NCI-H526 (cell line): Measurements from ENCODE around the gene PHF21A.
"Not testable (repeated sequence)": the region's sequence is repeated elsewhere in the genome, so short reads cannot be mapped to it uniquely, and the experiment has no call there.

ENCODE experiments used
- DNase-seq, 2 experiments: peaks; one replicate each; lab custom pipeline; 2025; lab: John Stamatoyannopoulos, UW

Gene PHF21A

GRCh38 chr11:45983471-45983845, 137.8 kb downstream of the PHF21A start:
- no peak for DNase-seq

DNA sequence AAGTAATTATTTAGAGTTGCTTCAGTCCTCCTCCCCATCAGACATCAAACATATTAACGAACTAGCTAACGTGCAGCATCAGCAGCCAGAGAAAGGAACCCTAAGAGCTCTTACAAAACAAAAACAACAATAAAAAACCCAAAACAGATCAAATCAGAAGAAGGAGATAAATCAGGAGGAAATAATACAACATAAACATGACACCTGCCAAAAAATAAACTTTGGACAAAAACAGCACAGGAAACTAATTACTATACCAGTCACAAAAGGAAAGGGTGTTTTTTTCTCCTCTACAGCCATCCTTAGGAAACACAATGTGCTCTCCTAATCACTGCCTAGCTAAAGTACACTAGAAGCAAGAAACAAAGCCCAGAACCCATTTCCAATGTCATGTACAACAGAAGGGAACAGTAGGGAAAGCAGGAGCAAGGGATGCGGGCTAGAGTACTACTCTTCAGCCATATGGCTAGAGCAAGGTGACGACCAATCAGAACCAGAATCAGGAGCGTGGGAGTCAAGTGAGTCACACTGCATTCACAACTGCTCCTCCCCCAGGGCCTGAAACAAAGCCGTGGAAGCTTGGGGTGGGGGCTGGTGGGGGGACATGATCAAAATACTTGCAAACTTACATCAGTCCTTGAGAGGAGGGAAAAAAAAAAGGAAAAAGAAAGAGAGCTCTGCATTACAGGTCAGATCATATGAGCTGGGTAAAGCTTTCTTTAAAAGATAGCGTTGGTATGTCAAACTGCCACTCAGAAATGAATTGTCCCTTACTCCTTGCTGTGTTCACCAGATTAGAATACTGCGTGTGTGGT, 138.4 kb downstream of the PHF21A start:
- DNase-seq: no peak

DNA sequence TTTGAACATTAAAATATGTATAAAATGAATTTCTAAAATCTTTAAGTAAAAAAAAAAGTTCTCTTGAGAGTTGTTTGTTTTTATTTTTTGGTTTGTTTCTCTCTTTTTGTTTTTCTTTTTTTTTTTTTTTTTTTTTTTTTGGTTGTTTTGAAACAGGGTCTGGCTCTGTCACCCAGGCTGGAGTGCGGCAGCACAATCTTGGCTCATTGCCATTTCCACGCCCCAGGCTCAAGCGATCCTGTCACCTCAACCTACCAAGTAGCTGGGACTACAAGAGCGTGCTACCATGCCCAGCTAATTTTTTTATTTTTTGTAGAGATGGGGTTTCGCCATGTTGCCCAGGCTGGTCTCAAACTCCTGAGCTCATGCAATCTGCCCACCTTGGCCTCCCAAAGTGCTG, 139.4 kb downstream of the PHF21A start:
- DNase-seq: not testable (repeated sequence)

DNA sequence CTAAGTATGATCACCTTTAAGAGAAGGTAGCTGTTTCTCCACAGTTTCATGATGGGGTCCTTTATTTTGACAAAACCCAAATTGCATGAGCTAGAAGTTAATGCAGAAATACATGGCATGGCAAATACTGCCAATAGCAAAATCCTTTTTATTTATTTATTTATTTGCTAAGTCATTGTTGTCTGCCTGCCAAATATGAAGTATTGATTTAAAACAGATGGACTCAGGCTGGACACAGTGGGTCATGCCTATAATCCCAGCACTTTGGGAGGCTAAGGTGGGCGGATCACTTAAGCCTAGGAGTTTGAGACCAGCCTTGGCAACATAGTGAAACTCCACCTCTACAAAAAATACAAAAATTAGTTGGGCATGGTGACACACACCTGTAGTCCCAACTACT, 146.4 kb downstream of the PHF21A start:
- DNase-seq: no peak

DNA sequence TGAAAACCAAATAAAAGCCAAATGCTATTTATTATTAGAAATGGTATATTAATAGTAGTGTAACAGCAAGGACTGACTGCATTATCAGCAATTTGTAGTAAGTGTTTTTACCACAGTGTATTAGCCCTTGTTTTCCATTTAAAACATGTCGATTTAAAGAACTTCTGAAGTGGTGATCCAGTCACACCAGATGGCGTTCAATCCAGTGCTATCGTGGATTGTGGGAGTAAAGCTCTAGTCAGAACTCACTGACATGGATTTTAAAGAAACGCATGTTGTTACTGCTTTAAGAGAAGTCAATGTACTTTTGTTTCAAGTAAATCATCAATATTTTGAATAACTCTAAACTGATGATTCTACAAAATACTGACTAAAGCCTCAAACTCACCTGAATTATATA, 147.7 kb downstream of the PHF21A start:
- DNase-seq: no peak

DNA sequence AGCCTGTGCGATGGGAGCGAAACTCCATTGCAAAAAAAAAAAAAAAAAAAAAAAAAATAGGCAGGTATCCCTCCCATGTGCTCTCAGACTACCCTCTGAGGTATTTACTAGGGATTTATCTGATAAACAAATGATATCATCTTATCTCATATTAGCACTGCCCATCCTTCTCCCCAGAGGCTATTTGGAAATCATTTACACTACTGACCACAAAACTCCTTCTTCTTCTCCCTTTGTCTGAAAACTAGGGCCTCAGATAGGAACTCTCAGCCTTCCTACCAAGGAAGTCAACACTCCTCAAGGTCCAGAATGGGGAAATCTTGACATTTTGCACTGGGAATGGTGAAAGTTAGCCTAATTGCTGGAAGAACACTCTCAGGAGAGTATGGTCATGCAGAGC, 152.4 kb downstream of the PHF21A start:
- DNase-seq: no peak

- no peak for DNase-seq
Measured at GRCh38 chr11:45967506-45967905, 153.7 kb downstream of the PHF21A start.

- DNase-seq: peak; percentile 42 to 88
Measured at GRCh38 chr11:45964911-45965389, 156.3 kb downstream of the PHF21A start.

DNA sequence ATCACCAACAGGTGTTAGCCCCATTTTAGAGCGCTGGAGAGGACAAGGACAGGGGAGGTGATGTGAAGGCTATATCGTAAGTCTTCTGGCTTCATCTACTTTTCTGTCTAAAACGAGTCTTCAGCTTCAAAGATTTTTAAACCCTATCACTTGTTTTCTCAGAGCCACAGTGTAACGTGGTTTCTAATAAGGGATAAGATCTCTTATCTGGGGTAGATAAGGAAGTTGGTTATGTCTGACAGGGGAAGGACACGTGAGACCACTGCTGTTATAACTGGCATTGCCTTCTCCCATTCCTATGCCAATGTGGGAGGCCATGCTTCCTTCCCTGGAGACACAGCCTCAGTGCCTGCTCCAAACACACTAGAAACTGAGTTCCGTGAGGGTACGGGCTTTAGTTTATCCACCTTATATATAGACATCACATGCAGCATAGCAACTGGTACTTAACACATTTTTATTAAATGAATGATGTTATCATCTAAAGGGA, 159.5 kb downstream of the PHF21A start:
- no peak for DNase-seq

- DNase-seq: no peak
Measured at GRCh38 chr11:45960387-45961095, 160.7 kb downstream of the PHF21A start.

DNA sequence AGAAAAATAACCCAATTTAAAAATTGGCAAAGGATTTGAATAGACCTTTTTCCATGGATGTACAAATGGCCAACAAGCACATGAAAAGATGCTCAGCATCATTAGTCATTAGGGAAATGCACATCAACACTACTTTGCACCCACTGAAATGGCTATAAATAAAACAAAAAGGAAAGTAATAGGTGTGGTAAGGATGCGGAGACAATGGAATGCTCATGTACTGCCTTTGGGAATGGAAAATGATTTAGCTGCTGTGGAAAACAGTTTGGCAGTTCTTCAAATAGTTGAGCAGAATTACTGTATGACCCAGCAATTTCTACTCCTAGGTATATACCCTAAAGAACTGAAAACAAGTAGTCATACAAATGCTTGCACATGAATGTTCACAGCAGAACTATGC, 161.4 kb downstream of the PHF21A start:
- DNase-seq: no peak

DNA sequence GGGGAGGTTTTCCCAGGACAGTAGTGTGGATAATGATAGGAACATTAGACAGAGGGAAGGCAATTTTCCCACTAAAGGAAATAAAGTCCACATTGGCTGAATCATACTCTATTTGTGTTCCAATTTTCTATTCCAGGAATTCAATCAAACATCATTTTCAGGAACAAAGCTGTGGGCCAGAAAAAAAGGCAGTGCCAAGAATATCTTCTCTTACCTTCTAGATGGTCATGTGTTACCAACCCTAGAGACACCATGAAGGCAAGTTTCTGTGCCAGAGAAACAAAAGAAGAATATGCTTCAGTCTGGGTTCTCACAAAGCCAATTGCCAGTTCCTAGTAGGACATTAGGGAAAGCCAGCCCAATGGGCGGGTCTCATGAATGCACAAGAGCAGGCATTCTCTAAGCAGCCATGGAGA, 171.3 kb downstream of the PHF21A start:
- no peak for DNase-seq

- DNase-seq: no peak
Measured at GRCh38 chr11:45948356-45948755, 172.9 kb downstream of the PHF21A start.

DNA sequence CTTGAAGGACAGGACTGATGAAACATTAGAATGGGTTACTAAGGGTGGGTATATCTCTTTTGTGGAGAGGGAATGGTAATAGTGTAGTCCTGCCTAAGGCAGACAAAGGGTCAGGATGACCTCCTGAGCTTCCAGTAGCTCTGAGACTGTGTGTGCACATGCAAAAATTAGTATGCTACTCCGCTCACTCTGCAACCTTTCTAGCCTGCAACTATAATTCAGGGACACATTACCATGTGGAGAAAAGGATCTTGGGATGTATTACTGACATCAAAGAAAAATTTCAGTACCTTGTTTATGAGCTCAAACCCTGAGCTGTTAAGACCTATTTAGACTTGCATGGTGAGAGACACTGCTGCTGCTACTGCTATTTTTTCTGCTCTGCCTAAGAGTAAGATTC, 173.4 kb downstream of the PHF21A start:
- no peak for DNase-seq

- DNase-seq: no peak
Measured at GRCh38 chr11:45945397-45945999, 175.8 kb downstream of the PHF21A start.

DNA sequence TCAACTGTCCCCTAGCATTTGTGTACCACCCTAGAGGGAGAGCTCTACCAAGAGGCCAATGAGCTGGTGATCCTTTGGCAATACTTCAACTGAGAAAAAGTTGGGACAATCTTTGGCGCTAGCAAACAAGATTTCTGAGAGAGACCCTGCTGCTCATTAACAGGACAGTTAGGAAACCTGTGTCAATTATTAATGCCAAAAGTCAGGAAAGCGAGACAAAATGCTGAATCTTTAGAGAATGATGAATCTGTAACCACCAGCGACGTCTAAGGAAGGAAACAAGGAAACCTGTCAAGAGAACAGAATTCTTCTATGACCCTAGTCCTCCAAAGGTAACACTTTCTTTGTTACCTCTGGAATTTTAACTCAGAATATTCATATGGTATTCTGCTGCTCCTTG, 178.9 kb downstream of the PHF21A start:
- DNase-seq: no peak

DNA sequence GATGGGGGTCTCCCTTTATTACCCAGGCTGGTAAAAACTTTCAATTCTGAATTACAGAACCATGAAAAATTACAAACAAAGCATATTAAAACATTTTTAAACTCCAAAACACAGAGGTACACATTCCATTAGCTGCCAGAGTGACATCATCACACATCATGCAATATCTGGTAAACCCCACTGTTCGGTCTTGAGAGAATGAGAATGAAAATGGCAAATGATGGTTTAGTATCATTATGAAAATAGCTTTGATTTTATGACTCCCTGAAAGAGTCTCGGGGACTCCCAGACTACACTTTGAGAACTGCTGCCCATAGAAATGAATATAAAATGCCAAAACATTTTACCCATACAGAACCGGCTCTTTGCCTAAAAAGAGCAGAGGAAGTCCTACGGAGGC, 180.0 kb downstream of the PHF21A start:
- DNase-seq: no peak

GRCh38 chr11:45939836-45940235, 181.4 kb downstream of the PHF21A start:
- DNase-seq: no peak

- DNase-seq: no peak
Measured at GRCh38 chr11:45937916-45938315, 183.3 kb downstream of the PHF21A start.

DNA sequence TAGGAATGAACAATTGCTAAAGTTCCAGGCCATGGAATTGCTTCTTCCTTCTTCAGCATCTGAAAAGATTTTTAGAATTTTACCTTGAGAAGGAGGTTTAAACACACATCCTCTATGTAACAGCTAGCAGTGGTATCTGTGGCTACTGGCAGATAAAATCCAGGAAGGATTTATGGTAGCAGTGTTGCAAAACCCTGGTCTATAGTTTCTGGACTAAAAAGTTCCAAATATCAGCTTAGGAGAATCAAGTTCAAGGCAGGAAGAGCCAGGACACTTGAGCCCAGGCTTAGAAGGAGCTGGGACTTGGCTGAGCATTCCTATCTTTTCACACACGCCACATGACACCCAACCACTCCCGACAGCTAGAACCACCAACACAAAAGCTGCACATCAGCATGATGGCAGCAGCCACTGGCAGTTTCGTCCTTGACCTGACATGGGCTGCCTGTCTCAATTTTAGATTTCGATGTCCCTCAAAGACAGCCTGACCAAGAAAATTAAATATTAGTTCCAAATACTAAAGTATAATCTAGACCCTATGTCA, 184.7 kb downstream of the PHF21A start:
- DNase-seq: no peak

- no peak for DNase-seq
Measured at GRCh38 chr11:45935349-45936064, 185.7 kb downstream of the PHF21A start.
